Ectodermal cell (in vitro differentiated cells): ENCODE measurements around the gene TGM2.

ENCODE experiments used
- H3K27ac ChIP-seq: 2 replicates; pipeline ENCODE4 v1.7.0; 2013; ENCODE audit warnings: mild to moderate bottlenecking, low read depth, low read length; ENCODE audit not compliant: insufficient read depth, poor library complexity, severe bottlenecking
- H3K27me3 ChIP-seq: 2 replicates; pipeline ENCODE4 v1.7.0; 2013; ENCODE audit warnings: mild to moderate bottlenecking, low read length; ENCODE audit not compliant: insufficient read depth, control insufficient read depth, poor library complexity, severe bottlenecking
- H3K36me3 ChIP-seq: one replicate; pipeline ENCODE4 v1.7.0; 2013; ENCODE audit warnings: low read length; ENCODE audit not compliant: control insufficient read depth, insufficient read depth
- H3K4me1 ChIP-seq: one replicate; pipeline ENCODE4 v1.7.0; 2013; ENCODE audit warnings: low read length; ENCODE audit not compliant: control insufficient read depth, insufficient read depth
- H3K4me3 ChIP-seq: 2 replicates; pipeline ENCODE4 v1.7.0; 2013; ENCODE audit warnings: low read depth, low read length, control low read depth; ENCODE audit not compliant: insufficient read depth
- H3K9me3 ChIP-seq: 2 replicates; pipeline ENCODE4 v1.7.0; 2013; ENCODE audit warnings: mild to moderate bottlenecking, low read length, moderate library complexity; ENCODE audit not compliant: control insufficient read depth
- WGBS, 2 experiments: methylation state at CpG; one replicate each; pipeline ENCODE4 v1.1.7; 2013; ENCODE audit warnings: missing lambda C conversion rate in 2 of 2; 5-methylcytosine and 5-hydroxymethylcytosine counted together

The TGM2 gene

GRCh38 chr20:38115896-38116295, 49.2 kb downstream of the TGM2 start:
- WGBS, 2 experiments: 78% methylated on average over 1 of the region's 2 CpGs; no CpG with 5 or more reads in 1 of the 2 experiments
- H3K27ac ChIP-seq: no peak overlapping the region

DNA sequence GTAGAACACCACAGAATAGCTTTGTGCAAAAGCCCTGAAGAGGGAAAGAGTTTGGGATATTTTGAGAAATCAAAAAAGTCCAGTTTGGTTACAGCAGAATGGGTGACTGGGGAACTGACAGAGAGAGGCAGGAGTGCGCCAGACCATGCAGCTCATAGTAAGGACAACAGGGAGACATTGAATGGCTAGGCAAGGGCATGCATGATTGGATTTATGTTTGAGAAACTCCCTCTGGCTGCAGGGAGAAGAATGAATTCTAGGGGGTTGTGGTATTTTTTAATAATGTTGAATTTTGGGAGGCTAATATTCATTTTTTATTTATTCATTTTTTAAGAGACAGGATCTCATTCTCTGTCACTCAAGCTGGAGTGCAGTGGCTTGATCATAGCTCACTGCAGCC, 49.9 kb downstream of the TGM2 start:
- H3K4me1 ChIP-seq: no peaks in the 10 kb centered on the region
- no peak overlapping the region for H3K27ac ChIP-seq
- H3K36me3 ChIP-seq: no peaks in the 10 kb centered on the region
- no peak overlapping the region for H3K4me3 ChIP-seq
- no peaks in the 10 kb centered on the region for H3K27me3 ChIP-seq
- no peaks in the 10 kb centered on the region for H3K9me3 ChIP-seq
- 88 to 96% methylated on average over 1 of the region's 1 CpG for WGBS, 2 experiments

More at GRCh38 chr20:38115896-38116295, 49.2 kb downstream of the TGM2 start:
- H3K36me3 ChIP-seq: no peaks in the 10 kb centered on the region
- H3K27me3 ChIP-seq: no peaks in the 10 kb centered on the region
- no peak overlapping the region for H3K4me3 ChIP-seq
- H3K9me3 ChIP-seq: no peaks in the 10 kb centered on the region
- no peaks in the 10 kb centered on the region for H3K4me1 ChIP-seq

GRCh38 chr20:38114353-38114791, 50.7 kb downstream of the TGM2 start:
- H3K4me1 ChIP-seq: no peaks in the 10 kb centered on the region
- no peaks in the 10 kb centered on the region for H3K27me3 ChIP-seq
- H3K36me3 ChIP-seq: no peaks in the 10 kb centered on the region
- WGBS, 2 experiments: 94 to 98% methylated on average over 4 of the region's 4 CpGs
- no peak overlapping the region for H3K27ac ChIP-seq
- H3K9me3 ChIP-seq: no peaks in the 10 kb centered on the region
- no peak overlapping the region for H3K4me3 ChIP-seq

DNA sequence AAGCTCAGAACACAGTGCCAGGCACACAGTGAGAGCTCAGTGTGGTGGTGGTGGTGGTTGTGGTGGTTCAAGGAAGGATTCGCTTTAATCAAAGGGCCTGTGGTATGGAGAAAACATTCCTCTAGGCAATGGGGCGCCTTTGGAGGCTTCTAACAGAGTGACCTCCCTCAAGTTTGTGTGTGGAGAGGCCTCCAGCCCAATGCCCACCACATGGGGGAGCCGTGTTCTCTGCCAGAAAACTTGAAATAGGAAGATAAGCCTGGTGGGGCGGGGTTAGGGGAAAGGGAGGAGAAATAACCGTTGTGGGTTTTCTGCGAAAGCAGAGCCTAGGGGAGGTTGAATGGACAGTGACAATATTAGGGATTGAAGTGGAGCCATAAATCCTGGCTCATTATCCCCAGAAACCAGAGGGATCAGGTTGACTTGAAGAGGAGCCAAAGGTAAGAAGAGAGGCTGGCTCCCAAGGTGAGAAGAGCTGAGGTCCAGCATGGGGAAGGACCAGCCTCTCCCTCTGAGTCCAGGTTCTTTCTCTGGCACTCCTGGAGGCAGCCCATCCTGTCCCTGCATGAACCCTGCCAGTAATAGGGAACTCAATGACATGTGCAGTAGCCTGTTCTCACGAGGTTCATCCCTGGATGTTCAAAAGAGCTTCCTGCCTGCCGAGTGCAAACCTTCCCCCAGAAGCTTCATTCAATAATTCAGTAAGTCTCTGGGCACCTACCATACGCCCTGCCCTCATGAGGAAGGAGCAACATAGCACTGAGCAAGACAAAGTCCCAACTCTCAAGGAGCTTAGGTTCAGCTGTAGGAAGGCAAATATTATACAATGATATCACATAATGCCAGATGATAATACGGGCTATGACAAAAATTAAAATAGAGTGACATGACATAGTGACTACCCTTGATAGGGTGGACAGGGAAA, 51.4 kb downstream of the TGM2 start:
- Histone ChIP-seq H3K36me3 (no peaks in the 10 kb centered on the region), H3K27me3 (no peaks in the 10 kb centered on the region), H3K4me3 (no peak overlapping the region), H3K27ac (no peak overlapping the region), H3K4me1 (no peaks in the 10 kb centered on the region), H3K9me3 (no peaks in the 10 kb centered on the region)
- 63 to 65% methylated on average over 10 of the region's 10 CpGs for WGBS, 2 experiments

GRCh38 chr20:38112930-38113294, 52.2 kb downstream of the TGM2 start:
- H3K9me3 ChIP-seq: no peaks in the 10 kb centered on the region
- no peak overlapping the region for H3K27ac ChIP-seq
- H3K27me3 ChIP-seq: no peaks in the 10 kb centered on the region
- no peaks in the 10 kb centered on the region for H3K4me1 ChIP-seq
- WGBS, 2 experiments: 95 to 96% methylated on average over 8 of the region's 8 CpGs
- no peak overlapping the region for H3K4me3 ChIP-seq
- H3K36me3 ChIP-seq: no peaks in the 10 kb centered on the region

GRCh38 chr20:38112261-38112929, 52.7 kb downstream of the TGM2 start:
- H3K36me3 ChIP-seq: no peaks in the 10 kb centered on the region
- 81 to 85% methylated on average over 14 of the region's 14 CpGs for WGBS, 2 experiments
- H3K27me3 ChIP-seq: no peaks in the 10 kb centered on the region
- no peak overlapping the region for H3K4me3 ChIP-seq
- no peaks in the 10 kb centered on the region for H3K4me1 ChIP-seq
- no peaks in the 10 kb centered on the region for H3K9me3 ChIP-seq
- H3K27ac ChIP-seq: no peak overlapping the region

DNA sequence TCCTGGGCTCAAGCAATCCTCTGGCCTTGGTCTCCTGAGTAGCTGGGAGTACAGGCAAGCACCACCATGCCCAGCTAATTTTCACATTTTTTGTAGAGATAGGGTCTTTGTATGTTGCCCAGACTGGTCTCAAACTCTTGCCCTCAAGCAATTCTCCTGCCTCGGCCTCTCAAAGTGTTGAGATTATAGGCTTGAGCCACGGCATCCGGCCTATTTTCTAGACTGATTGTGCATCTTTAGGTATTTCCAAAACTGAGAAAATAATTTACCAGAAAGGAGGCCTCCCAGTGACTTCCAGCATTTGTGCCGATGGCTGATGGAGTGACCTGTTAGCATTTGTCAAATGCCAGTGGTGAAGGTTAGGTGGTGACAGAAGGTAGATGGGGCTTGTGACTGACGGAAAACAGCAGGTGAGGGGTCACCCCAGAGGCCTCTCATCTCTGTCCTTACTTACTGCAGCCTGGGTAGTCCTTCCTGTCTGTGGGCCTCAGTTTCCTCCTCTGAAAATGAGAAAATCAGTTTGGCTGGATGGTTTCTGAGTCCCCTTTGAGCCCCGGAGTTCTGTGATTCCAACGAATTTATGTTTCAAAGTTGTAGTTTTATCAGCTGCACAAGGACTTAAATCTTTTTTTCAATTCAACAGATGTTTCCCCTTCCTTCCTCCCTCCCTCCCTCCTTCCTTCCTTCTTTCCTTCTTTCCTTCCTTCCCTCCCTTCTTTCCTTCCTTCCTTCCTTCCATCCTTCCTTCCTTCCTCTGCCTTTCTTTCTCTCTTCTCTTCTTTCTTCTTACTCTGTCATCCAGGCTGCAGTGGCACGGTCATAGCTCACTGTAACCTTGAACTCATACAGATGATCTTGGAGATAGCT, 53.5 kb downstream of the TGM2 start:
- WGBS, 2 experiments: 92 to 93% methylated on average over 8 of the region's 8 CpGs
- no peak overlapping the region for H3K4me3 ChIP-seq
- no peak overlapping the region for H3K27ac ChIP-seq
- no peaks in the 10 kb centered on the region for H3K27me3 ChIP-seq
- no peaks in the 10 kb centered on the region for H3K36me3 ChIP-seq
- no peaks in the 10 kb centered on the region for H3K9me3 ChIP-seq
- no peaks in the 10 kb centered on the region for H3K4me1 ChIP-seq

- Histone ChIP-seq H3K36me3 (no peaks in the 10 kb centered on the region), H3K4me3 (no peak overlapping the region), H3K4me1 (no peaks in the 10 kb centered on the region), H3K27ac (no peak overlapping the region), H3K27me3 (no peaks in the 10 kb centered on the region), H3K9me3 (no peaks in the 10 kb centered on the region)
- WGBS, 2 experiments: 95 to 97% methylated on average over 8 of the region's 8 CpGs
Observed at GRCh38 chr20:38110525-38111178, 54.4 kb downstream of the TGM2 start.

- Histone ChIP-seq H3K36me3 (no peaks in the 10 kb centered on the region), H3K27ac (no peak overlapping the region), H3K27me3 (no peaks in the 10 kb centered on the region), H3K4me3 (no peak overlapping the region), H3K4me1 (no peaks in the 10 kb centered on the region), H3K9me3 (no peaks in the 10 kb centered on the region)
- 92 to 93% methylated on average over 8 of the region's 8 CpGs for WGBS, 2 experiments
Observed at GRCh38 chr20:38109591-38110524, 55.2 kb downstream of the TGM2 start.
